ENCODE results near the gene SFXN3.

GRCh38 chr10:101079874-101080273, 48.8 kb downstream of the SFXN3 start:
- TF ChIP-seq, protein P1, sequence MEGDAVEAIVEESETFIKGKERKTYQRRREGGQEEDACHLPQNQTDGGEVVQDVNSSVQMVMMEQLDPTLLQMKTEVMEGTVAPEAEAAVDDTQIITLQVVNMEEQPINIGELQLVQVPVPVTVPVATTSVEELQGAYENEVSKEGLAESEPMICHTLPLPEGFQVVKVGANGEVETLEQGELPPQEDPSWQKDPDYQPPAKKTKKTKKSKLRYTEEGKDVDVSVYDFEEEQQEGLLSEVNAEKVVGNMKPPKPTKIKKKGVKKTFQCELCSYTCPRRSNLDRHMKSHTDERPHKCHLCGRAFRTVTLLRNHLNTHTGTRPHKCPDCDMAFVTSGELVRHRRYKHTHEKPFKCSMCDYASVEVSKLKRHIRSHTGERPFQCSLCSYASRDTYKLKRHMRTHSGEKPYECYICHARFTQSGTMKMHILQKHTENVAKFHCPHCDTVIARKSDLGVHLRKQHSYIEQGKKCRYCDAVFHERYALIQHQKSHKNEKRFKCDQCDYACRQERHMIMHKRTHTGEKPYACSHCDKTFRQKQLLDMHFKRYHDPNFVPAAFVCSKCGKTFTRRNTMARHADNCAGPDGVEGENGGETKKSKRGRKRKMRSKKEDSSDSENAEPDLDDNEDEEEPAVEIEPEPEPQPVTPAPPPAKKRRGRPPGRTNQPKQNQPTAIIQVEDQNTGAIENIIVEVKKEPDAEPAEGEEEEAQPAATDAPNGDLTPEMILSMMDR (IDR thresholded peaks at IDR 0.05) = no peak
- TF ChIP-seq POLR2A (IDR thresholded peaks at IDR 0.05) = no peak

All from upper lobe of left lung (tissue), 4 donors.